Measurements from ENCODE around the gene GGTA1. TPM values are rescaled to one million over a fixed set of nuclear protein-coding genes. Genes with fewer than 3 reads are reported as not detected.
"Not testable (repeated sequence)": the region's sequence is repeated elsewhere in the genome, so short reads cannot be mapped to it uniquely, and the experiment has no call there.

Gene GGTA1
- total and polyA plus RNA-seq, 2 donors from 2014 or later: 6.8 to 11.0 TPM

GRCh38 chr9:121529237-121529987 lies 29.8 kb upstream of the GGTA1 start:
- Histone ChIP-seq H3K27ac (ENCODE audit: low read depth in 2 of 2, low read length in 2 of 2) (no peak overlapping the region), H3K4me1 (ENCODE audit: control insufficient read depth in 2 of 3, insufficient read depth in 2 of 3, low read depth in 1 of 3, low read length in 3 of 3) (peaks cover 0 to 2% (median 0%) of the 10 kb centered on the region in 3 donors), H3K4me3 (ENCODE audit: low read length in 3 of 3) (no peak overlapping the region), H3K9me3 (ENCODE audit: control insufficient read depth in 2 of 3, insufficient read depth in 1 of 3, low read length in 3 of 3) (no peaks in the 10 kb centered on the region), H3K9ac (ENCODE audit: low read length in 3 of 3) (no peak overlapping the region), H3K36me3 (ENCODE audit: control insufficient read depth in 2 of 3, insufficient read depth in 3 of 3, low read length in 3 of 3) (no peaks in the 10 kb centered on the region), H3K27me3 (ENCODE audit: control insufficient read depth, insufficient read depth, low read length) (no peaks in the 10 kb centered on the region)
- DNase-seq (peak; percentile 49 to 95 (median 63)), FAIRE-seq (no peak)
- intact Hi-C loops (cut with DNase I): no loop called here
- TF ChIP-seq, protein P1, sequence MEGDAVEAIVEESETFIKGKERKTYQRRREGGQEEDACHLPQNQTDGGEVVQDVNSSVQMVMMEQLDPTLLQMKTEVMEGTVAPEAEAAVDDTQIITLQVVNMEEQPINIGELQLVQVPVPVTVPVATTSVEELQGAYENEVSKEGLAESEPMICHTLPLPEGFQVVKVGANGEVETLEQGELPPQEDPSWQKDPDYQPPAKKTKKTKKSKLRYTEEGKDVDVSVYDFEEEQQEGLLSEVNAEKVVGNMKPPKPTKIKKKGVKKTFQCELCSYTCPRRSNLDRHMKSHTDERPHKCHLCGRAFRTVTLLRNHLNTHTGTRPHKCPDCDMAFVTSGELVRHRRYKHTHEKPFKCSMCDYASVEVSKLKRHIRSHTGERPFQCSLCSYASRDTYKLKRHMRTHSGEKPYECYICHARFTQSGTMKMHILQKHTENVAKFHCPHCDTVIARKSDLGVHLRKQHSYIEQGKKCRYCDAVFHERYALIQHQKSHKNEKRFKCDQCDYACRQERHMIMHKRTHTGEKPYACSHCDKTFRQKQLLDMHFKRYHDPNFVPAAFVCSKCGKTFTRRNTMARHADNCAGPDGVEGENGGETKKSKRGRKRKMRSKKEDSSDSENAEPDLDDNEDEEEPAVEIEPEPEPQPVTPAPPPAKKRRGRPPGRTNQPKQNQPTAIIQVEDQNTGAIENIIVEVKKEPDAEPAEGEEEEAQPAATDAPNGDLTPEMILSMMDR (IDR thresholded peaks at IDR 0.05; ENCODE audit: borderline replicate concordance, extremely low read depth, insufficient read depth): no peak

DNA sequence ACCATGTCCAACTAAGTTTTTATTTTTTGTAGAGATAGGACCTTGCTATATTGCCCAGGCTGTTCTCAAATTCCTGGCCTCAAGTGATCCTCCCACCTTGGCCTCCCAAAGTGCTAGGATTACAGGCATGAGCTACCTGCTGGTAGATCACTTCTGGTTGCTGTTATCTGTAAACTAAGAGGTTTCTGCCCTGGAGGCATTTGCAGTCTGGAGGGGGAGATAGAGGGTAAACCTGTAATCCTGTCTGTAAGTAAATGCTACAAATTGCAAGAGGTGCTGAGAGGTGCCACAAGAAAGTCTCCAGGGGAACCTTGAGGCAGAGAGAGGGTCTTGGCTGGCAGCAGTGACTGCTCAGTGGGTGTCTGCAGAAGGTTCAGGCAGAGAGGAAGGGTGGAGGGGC lies 29.0 kb upstream of the GGTA1 start:
- H3K9me3 ChIP-seq (ENCODE audit: control insufficient read depth in 2 of 3, insufficient read depth in 1 of 3, low read length in 3 of 3): no peaks in the 10 kb centered on the region
- intact Hi-C loops (cut with DNase I): no loop called here
- no peak overlapping the region for H3K9ac ChIP-seq (ENCODE audit: low read length in 3 of 3)
- TF ChIP-seq, protein P1 (IDR thresholded peaks at IDR 0.05; ENCODE audit: borderline replicate concordance, extremely low read depth, insufficient read depth): no peak
- H3K27me3 ChIP-seq (ENCODE audit: control insufficient read depth, insufficient read depth, low read length): no peaks in the 10 kb centered on the region
- no peak overlapping the region for H3K4me3 ChIP-seq (ENCODE audit: low read length in 3 of 3)
- FAIRE-seq (no peak), DNase-seq (no peak)
- H3K36me3 ChIP-seq (ENCODE audit: control insufficient read depth in 2 of 3, insufficient read depth in 3 of 3, low read length in 3 of 3): no peaks in the 10 kb centered on the region
- H3K4me1 ChIP-seq (ENCODE audit: control insufficient read depth in 2 of 3, insufficient read depth in 2 of 3, low read depth in 1 of 3, low read length in 3 of 3): peaks cover 0 to 2% (median 0%) of the 10 kb centered on the region in 3 donors
- no peak overlapping the region for H3K27ac ChIP-seq (ENCODE audit: low read depth in 2 of 2, low read length in 2 of 2)

DNA sequence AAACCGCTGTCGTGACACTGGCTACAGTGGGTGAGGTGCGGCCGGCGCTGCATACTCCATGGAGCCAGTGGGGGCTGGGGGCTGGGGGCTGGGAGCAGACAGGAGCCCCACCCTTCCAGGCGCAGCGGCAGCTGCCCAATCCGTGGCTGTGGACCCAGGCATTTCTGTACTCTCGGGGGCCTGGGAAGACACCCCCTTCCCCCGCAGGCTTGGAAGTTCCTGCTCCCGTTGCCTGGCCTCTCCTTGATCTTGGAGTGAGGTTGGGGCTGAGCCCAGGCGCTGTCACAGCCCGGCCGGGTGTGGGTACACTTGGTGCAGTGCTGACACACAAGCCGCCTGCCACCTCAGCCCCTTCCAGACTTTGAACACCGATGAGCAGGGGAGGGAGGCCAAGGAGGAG lies 27.7 kb upstream of the GGTA1 start:
- FAIRE-seq: no peak
- intact Hi-C loops (cut with DNase I): no loop called here
- Histone ChIP-seq H3K36me3 (ENCODE audit: control insufficient read depth in 2 of 3, insufficient read depth in 3 of 3, low read length in 3 of 3) (no peaks in the 10 kb centered on the region), H3K27me3 (ENCODE audit: control insufficient read depth, insufficient read depth, low read length) (no peaks in the 10 kb centered on the region), H3K4me1 (ENCODE audit: control insufficient read depth in 2 of 3, insufficient read depth in 2 of 3, low read depth in 1 of 3, low read length in 3 of 3) (peaks cover 0 to 2% (median 0%) of the 10 kb centered on the region in 3 donors), H3K9ac (ENCODE audit: low read length in 3 of 3) (no peak overlapping the region), H3K27ac (ENCODE audit: low read depth in 2 of 2, low read length in 2 of 2) (no peak overlapping the region), H3K9me3 (ENCODE audit: control insufficient read depth in 2 of 3, insufficient read depth in 1 of 3, low read length in 3 of 3) (no peaks in the 10 kb centered on the region), H3K4me3 (ENCODE audit: low read length in 3 of 3) (no peak overlapping the region)
- TF ChIP-seq, protein P1 (IDR thresholded peaks at IDR 0.05; ENCODE audit: borderline replicate concordance, extremely low read depth, insufficient read depth): no peak
- DNase-seq: no peak

DNA sequence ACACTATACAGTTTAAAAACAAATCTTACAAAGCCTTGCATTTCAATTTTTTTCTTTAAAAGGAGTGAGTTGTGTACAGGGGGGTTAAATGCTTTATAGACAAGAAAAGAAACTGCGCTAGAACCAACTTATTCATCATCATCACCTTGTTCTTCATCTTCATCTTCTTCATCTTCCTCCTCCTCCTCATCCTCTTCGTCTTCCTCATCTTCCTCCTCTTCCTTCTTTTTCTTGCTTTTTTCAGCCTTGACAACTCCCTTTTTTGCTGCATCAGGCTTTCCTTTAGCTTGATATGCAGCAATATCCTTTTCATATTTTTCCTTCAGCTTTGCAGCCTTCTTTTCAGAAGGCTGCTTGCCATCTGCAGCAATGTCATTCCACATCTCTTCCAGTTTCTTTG lies 20.0 kb upstream of the GGTA1 start:
- H3K27ac ChIP-seq (ENCODE audit: low read depth in 2 of 2, low read length in 2 of 2); H3K9ac ChIP-seq (ENCODE audit: low read length in 3 of 3); H3K9me3 ChIP-seq (ENCODE audit: control insufficient read depth in 2 of 3, insufficient read depth in 1 of 3, low read length in 3 of 3); H3K36me3 ChIP-seq (ENCODE audit: control insufficient read depth in 2 of 3, insufficient read depth in 3 of 3, low read length in 3 of 3); H3K4me1 ChIP-seq (ENCODE audit: control insufficient read depth in 2 of 3, insufficient read depth in 2 of 3, low read depth in 1 of 3, low read length in 3 of 3); H3K27me3 ChIP-seq (ENCODE audit: control insufficient read depth, insufficient read depth, low read length); DNase-seq; H3K4me3 ChIP-seq (ENCODE audit: low read length in 3 of 3); intact Hi-C loops (cut with DNase I); FAIRE-seq: not testable (repeated sequence)

Measured in kidney (tissue), 14 donors.